Neuronal stem cell (in vitro differentiated cells): ENCODE measurements around the gene TDRD9.

Experiments used
- DNase-seq: peaks from one replicate; pipeline ENCODE4 v3.0.0-alpha.2; 2013; ENCODE audit warnings: low spot score
- H2AFZ ChIP-seq: one replicate; pipeline ENCODE4 v1.6.1; 2013; ENCODE audit warnings: mild to moderate bottlenecking, low read length, inconsistent platforms
- H2AK5ac ChIP-seq: 2 replicates; pipeline ENCODE4 v1.6.1; 2013; ENCODE audit warnings: low read depth, mild to moderate bottlenecking, inconsistent platforms, low read length, moderate library complexity, mixed read lengths
- H2BK120ac ChIP-seq: 2 replicates; pipeline ENCODE4 v1.6.1; 2013; ENCODE audit warnings: low read depth, mild to moderate bottlenecking, inconsistent platforms, low read length, moderate library complexity, mixed read lengths
- H2BK12ac ChIP-seq: one replicate; pipeline ENCODE4 v1.6.1; 2013; ENCODE audit warnings: low read length, inconsistent platforms
- H2BK15ac ChIP-seq: 2 replicates; pipeline ENCODE4 v1.6.1; 2013; ENCODE audit warnings: mild to moderate bottlenecking, low read length, inconsistent platforms, mixed read lengths
- H2BK5ac ChIP-seq: one replicate; pipeline ENCODE4 v1.6.1; 2013; ENCODE audit warnings: inconsistent platforms, mild to moderate bottlenecking, low read length, moderate library complexity
- H3K14ac ChIP-seq: one replicate; pipeline ENCODE4 v1.6.1; 2013; ENCODE audit warnings: low read length, inconsistent platforms
- H3K18ac ChIP-seq: 2 replicates; pipeline ENCODE4 v1.6.1; 2013; ENCODE audit warnings: low read length, inconsistent platforms
- H3K23ac ChIP-seq: 2 replicates; pipeline ENCODE4 v1.6.1; 2013; ENCODE audit warnings: low read depth, mild to moderate bottlenecking, mixed read lengths, low read length, inconsistent platforms; ENCODE audit not compliant: poor library complexity
- H3K27ac ChIP-seq: replicated peaks from 3 replicates; pipeline ENCODE4 v1.5.1; 2013; ENCODE audit warnings: low read length, inconsistent platforms
- H3K27me3 ChIP-seq, 3 experiments: 2 replicates each; pipeline ENCODE4 v1.6.1; 2013; ENCODE audit warnings: low read length in 3 of 3, mild to moderate bottlenecking in 2 of 3, inconsistent platforms in 1 of 3, low read depth in 1 of 3, mixed read lengths in 1 of 3, moderate library complexity in 1 of 3; ENCODE audit not compliant: control insufficient read depth in 3 of 3, insufficient read depth in 3 of 3
- H3K36me3 ChIP-seq, 2 donors: replicated peaks in 1 of 2; 2 replicates each; pipeline ENCODE4 v1.6.1; 2013; ENCODE audit warnings: low read length in 2 of 2; ENCODE audit not compliant: control insufficient read depth in 2 of 2, insufficient read depth in 2 of 2
- H3K4ac ChIP-seq: 2 replicates; pipeline ENCODE4 v1.6.1; 2013; ENCODE audit warnings: inconsistent platforms, mild to moderate bottlenecking, low read length, moderate library complexity
- H3K4me1 ChIP-seq, 2 donors: 1 replicate in 1 of 2; 2 replicates in 1 of 2; pipeline ENCODE4 v1.6.1; 2013; ENCODE audit warnings: low read length in 2 of 2, low read depth in 1 of 2; ENCODE audit not compliant: control insufficient read depth in 2 of 2, insufficient read depth in 1 of 2
- H3K4me2 ChIP-seq: one replicate; pipeline ENCODE4 v1.6.1; 2013; ENCODE audit warnings: mild to moderate bottlenecking, low read length, inconsistent platforms; ENCODE audit not compliant: insufficient read depth, poor library complexity, severe bottlenecking
- H3K4me3 ChIP-seq, 2 donors: 2 replicates each; pipeline ENCODE4 v1.5.1; 2013; ENCODE audit warnings: low read length in 2 of 2, mild to moderate bottlenecking in 2 of 2, inconsistent platforms in 1 of 2, moderate library complexity in 1 of 2
- H3K79me1 ChIP-seq: one replicate; pipeline ENCODE4 v1.6.1; 2013; ENCODE audit warnings: low read depth, mild to moderate bottlenecking, inconsistent platforms, low read length, moderate library complexity
- H3K9ac ChIP-seq: one replicate; pipeline ENCODE4 v1.6.1; 2013; ENCODE audit warnings: mild to moderate bottlenecking, low read depth, low read length, inconsistent platforms; ENCODE audit not compliant: poor library complexity
- H3K9me3 ChIP-seq, 2 donors: replicated peaks in 1 of 2; 2 replicates each; pipeline versions ENCODE3 to v1.6.1; 2013; ENCODE audit warnings: low read length in 2 of 2, mild to moderate bottlenecking in 2 of 2, inconsistent platforms in 1 of 2, low read depth in 1 of 2, mixed read lengths in 1 of 2, moderate library complexity in 1 of 2; ENCODE audit not compliant: control insufficient read depth in 2 of 2, insufficient read depth in 1 of 2
- H4K8ac ChIP-seq: one replicate; pipeline ENCODE4 v1.6.1; 2013; ENCODE audit warnings: low read depth, mild to moderate bottlenecking, inconsistent platforms, low read length, moderate library complexity
- H4K91ac ChIP-seq: one replicate; pipeline ENCODE4 v1.6.1; 2013; ENCODE audit warnings: low read length, low read depth, mild to moderate bottlenecking, inconsistent platforms; ENCODE audit not compliant: poor library complexity
- WGBS, 2 donors: extraction: QIAGEN DNeasy Blood & Tissue Kit; methylation state at CpG; one replicate each; pipeline ENCODE4 v1.1.7; 2013; ENCODE audit warnings: missing lambda C conversion rate in 2 of 2, mixed read lengths in 1 of 2; ENCODE audit not compliant: insufficient read length in 2 of 2, insufficient replicate concordance in 1 of 2; ENCODE audit errors: extremely low coverage in 2 of 2; 5-methylcytosine and 5-hydroxymethylcytosine counted together

The TDRD9 gene

DNA sequence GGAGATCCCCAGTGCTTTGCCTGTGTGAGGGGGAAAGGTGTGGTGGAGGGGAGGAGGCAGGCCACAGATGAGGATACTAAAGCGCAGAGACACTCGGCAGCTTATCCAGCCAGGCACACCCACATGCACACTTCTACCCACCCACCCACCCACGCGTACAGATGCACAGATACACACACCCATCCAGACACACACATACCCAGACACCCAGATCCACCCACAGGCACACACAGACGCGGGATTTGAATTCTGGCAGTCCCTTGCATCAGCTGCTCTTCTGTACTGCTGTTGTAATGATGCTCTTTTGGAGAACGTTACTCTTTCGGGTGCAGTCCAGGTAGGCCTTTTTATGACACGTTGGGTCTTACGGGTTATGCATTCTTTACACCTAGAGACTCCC is 69.8 kb downstream of the TDRD9 start:
- H3K23ac ChIP-seq, result no peak overlapping the region
- H3K36me3 ChIP-seq, result no peaks in the 10 kb centered on the region
- H3K4me2 ChIP-seq, result no peak overlapping the region
- H3K14ac ChIP-seq, result no peak overlapping the region
- H3K18ac ChIP-seq, result no peak overlapping the region
- H2AK5ac ChIP-seq, result no peak overlapping the region
- H2AFZ ChIP-seq, result no peak overlapping the region
- no peaks in the 10 kb centered on the region for H3K4me1 ChIP-seq
- no peak overlapping the region for H3K27ac ChIP-seq
- H3K9me3 ChIP-seq, result no peaks in the 10 kb centered on the region
- H2BK5ac ChIP-seq, result no peak overlapping the region
- no peak overlapping the region for H2BK12ac ChIP-seq
- WGBS, 2 donors, result no CpG with 5 or more reads among the region's 10 CpGs
- H2BK120ac ChIP-seq, result no peak overlapping the region
- H3K4ac ChIP-seq, result no peak overlapping the region
- H3K9ac ChIP-seq, result no peak overlapping the region
- H3K4me3 ChIP-seq, result no peak overlapping the region
- DNase-seq, result no peak
- no peak overlapping the region for H4K91ac ChIP-seq
- no peak overlapping the region for H2BK15ac ChIP-seq
- no peak overlapping the region for H4K8ac ChIP-seq
- peaks cover 0 to 52% (median 0%) of the 10 kb centered on the region in 3 experiments for H3K27me3 ChIP-seq
- no peaks in the 10 kb centered on the region for H3K79me1 ChIP-seq

DNA sequence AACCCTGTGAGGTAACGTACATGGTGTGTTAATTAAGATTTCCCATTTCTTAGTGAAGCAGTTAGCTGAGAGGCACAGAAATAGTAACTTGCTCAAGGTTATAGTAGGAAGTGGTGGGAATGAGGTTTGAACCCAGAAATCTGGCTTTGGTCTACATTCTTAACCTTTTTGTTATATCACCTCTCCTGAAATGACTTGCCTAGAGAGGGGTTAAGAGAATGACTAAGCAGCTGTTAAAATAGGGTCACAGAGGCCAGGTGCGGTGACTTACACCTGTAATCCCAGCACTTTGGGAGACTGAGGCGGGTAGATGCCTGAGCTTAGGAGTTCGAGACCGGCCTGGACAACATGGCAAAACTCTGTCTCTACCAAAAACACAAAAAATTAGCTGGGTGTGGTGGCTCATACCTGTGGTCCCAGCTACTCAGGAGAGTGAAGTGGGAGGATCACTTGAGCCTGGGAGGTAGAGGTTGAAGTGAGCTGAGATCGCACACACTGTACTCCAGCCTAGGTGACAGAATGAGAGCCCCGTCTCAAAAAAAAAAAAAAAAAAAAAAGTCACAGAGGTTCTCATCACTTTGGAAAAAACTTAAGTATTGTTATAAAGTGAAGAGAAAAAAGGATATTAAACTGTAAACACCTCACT is 71.7 kb downstream of the TDRD9 start:
- Histone ChIP-seq H2AFZ (no peak overlapping the region), H2BK5ac (no peak overlapping the region), H3K79me1 (no peaks in the 10 kb centered on the region), H4K91ac (no peak overlapping the region), H3K18ac (no peak overlapping the region), H4K8ac (no peak overlapping the region), H3K4me3 (no peak overlapping the region), H3K9me3 (no peaks in the 10 kb centered on the region), H3K4me1 (no peaks in the 10 kb centered on the region), H3K14ac (no peak overlapping the region), H3K23ac (no peak overlapping the region), H3K27ac (no peak overlapping the region), H2AK5ac (no peak overlapping the region), H3K27me3 (peaks cover 0 to 37% (median 0%) of the 10 kb centered on the region in 3 experiments), H3K4me2 (no peak overlapping the region), H3K9ac (no peak overlapping the region), H2BK15ac (no peak overlapping the region), H2BK120ac (no peak overlapping the region), H3K4ac (no peak overlapping the region), H2BK12ac (no peak overlapping the region), H3K36me3 (no peaks in the 10 kb centered on the region)
- WGBS, 2 donors, result no CpG with 5 or more reads among the region's 7 CpGs
- DNase-seq, result no peak

DNA sequence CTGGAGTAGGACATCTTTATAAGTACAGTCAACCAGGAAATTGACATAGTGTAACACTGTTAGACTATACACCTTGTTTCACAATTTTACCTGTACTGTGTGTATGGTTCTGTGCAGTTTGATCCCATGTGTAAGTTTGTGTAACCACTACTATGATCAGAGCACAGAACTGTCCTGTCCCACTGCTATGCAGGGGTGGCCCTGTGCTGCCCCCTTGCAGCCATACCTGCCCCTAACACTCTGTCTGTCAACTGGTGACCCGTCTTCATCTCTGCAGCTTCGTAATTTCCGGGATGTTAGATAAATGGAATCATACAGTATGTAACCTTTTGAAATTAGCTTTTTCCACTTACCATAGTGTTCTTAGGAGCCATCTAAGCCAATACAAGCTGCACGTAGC is 72.7 kb downstream of the TDRD9 start:
- Histone ChIP-seq H2AK5ac (no peak overlapping the region), H2BK15ac (no peak overlapping the region), H3K18ac (no peak overlapping the region), H3K27me3 (peaks cover 0 to 36% (median 0%) of the 10 kb centered on the region in 3 experiments), H2BK12ac (no peak overlapping the region), H3K4me3 (no peak overlapping the region), H3K4me1 (no peaks in the 10 kb centered on the region), H3K9ac (no peak overlapping the region), H3K79me1 (no peaks in the 10 kb centered on the region), H3K23ac (no peak overlapping the region), H3K9me3 (no peaks in the 10 kb centered on the region), H2BK5ac (no peak overlapping the region), H3K4ac (no peak overlapping the region), H4K91ac (no peak overlapping the region), H2AFZ (no peak overlapping the region), H4K8ac (no peak overlapping the region), H2BK120ac (no peak overlapping the region), H3K27ac (no peak overlapping the region), H3K4me2 (no peak overlapping the region), H3K14ac (no peak overlapping the region), H3K36me3 (no peaks in the 10 kb centered on the region)
- WGBS, 2 donors, result no CpG with 5 or more reads among the region's 4 CpGs
- DNase-seq, result peak; percentile 5

DNA sequence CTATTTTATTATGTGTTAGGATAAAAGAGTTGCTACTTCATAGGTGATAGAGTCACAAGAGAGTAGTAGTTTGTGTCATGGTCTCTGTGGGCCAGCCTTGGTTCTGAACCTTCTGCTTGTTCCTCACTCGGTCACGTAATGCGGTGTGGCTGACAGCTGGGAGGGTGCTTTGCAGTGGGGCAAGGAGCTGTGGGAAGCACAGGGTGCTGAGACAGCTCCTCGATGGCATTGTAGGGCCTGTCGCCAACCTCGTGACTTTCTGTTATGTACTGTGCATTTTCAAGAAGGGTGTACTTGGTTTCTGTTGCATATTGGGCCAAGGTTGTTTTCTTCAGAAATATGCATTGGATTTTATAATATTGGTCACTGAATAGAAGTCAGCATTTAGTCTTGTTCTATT is 75.4 kb downstream of the TDRD9 start:
- H2BK12ac ChIP-seq, result no peak overlapping the region
- H2BK5ac ChIP-seq, result no peak overlapping the region
- H3K27ac ChIP-seq, result no peak overlapping the region
- H3K36me3 ChIP-seq, result no peaks in the 10 kb centered on the region
- no peak overlapping the region for H2BK15ac ChIP-seq
- no peaks in the 10 kb centered on the region for H3K9me3 ChIP-seq
- no peak overlapping the region for H3K4me2 ChIP-seq
- no peak overlapping the region for H4K91ac ChIP-seq
- H3K79me1 ChIP-seq, result no peaks in the 10 kb centered on the region
- no peak overlapping the region for H3K9ac ChIP-seq
- H2AK5ac ChIP-seq, result no peak overlapping the region
- H4K8ac ChIP-seq, result no peak overlapping the region
- no CpG with 5 or more reads among the region's 6 CpGs for WGBS, 2 donors
- H3K23ac ChIP-seq, result no peak overlapping the region
- peak overlapping the region; percentile 84 for H3K14ac ChIP-seq
- no peak overlapping the region for H3K4ac ChIP-seq
- no peak overlapping the region for H3K4me3 ChIP-seq
- no peak overlapping the region for H2BK120ac ChIP-seq
- peak overlapping the region; percentile 19 for H3K18ac ChIP-seq
- H2AFZ ChIP-seq, result no peak overlapping the region
- peaks cover 0 to 17% (median 0%) of the 10 kb centered on the region in 3 experiments for H3K27me3 ChIP-seq
- H3K4me1 ChIP-seq, result no peaks in the 10 kb centered on the region
- no peak for DNase-seq
